HG02970 (cell line): Measurements from ENCODE around the gene UBE2E1.

Source experiments
- ATAC-seq: cut with Tn5 transposase; IDR thresholded peaks from one replicate; pipeline ENCODE4 v1.9.1; 2021; ENCODE audit warnings: mild to moderate bottlenecking, moderate library complexity, moderate number of reproducible peaks; ENCODE audit not compliant: unreplicated experiment, low FRiP score

UBE2E1 gene

GRCh38 chr3:23793528-23794134 lies 12.1 kb upstream of the UBE2E1 start:
- ATAC-seq = no peak

DNA sequence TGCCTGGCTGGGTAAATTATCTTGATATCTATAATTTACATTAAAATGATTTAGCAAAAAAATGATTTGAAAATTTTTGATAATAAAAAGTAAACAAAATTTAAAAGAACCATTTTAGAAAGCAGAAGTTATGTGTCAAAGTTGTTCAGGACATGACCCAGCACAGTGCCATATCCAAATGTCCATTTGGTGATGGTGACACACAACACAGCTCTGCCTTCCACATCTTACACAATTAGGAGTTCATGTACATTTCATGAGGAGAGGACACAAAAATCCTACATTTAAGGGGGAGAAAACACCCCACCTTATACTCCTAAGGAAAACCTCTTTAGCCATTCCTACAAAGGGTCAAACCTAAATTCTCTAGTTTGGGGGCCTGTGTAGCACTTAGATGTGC lies 10.7 kb upstream of the UBE2E1 start:
- ATAC-seq = no peak

DNA sequence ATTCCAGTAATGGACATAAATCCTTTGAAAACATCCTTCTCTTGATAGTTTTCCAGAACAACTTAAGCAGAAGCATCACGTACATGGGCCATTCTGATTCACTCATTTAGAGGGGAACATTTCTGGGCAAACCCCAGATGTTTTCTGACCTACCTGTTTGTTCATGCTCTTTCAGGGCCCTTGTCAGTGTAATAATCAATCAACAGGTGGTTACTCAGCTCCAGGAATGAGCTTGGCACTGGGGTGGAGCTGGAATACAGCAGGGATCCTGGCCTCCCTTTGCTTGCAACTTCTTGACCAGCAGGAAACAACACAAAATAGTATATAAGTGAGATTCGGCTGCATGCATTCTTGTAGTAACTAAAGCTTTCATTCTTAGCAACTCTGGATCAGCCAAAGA lies 9.2 kb upstream of the UBE2E1 start:
- no peak for ATAC-seq

- no peak for ATAC-seq
These were observed 8.3 kb upstream of the UBE2E1 start for GRCh38 chr3:23797491-23797890.

- no peak for ATAC-seq
These were observed 7.3 kb upstream of the UBE2E1 start for GRCh38 chr3:23798456-23798855.

DNA sequence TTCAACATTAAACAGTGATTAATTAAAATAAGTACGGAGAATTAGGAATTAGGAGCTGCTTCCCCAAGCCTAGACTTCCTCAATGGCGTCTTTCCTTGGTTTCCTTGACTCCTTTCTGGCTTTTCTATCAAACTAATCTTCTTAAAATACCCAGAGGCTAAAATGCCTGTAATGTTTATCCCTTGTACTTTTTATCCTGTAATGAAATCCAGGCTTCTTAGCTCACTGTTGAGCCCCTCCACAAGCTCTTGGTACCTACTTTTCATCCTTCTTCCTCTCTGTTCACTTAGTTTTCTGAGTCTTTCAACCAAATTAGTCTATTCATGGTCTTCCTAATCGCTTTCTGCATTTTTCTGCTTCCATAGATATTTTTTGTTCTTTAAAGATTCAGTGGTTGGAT lies 6.9 kb upstream of the UBE2E1 start:
- ATAC-seq = no peak

DNA sequence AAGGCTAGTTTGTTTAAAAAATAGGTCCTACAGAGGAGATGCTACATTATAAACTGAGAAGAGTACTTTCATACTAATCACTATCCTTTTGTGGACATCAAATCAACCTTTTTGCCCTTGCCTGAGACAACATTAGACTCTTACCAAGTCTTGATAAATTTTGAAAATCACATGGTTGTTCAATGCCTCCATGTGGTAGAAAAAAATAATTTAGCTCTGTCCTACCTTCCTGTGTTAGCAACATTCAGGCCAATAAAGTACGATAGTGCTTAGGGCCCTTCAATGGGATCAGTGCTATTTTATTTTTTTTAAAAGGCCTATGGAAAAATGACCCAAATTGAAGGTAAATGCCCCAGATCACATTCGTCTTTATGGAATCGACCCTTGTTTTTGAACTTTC lies 5.0 kb upstream of the UBE2E1 start:
- no peak for ATAC-seq

DNA sequence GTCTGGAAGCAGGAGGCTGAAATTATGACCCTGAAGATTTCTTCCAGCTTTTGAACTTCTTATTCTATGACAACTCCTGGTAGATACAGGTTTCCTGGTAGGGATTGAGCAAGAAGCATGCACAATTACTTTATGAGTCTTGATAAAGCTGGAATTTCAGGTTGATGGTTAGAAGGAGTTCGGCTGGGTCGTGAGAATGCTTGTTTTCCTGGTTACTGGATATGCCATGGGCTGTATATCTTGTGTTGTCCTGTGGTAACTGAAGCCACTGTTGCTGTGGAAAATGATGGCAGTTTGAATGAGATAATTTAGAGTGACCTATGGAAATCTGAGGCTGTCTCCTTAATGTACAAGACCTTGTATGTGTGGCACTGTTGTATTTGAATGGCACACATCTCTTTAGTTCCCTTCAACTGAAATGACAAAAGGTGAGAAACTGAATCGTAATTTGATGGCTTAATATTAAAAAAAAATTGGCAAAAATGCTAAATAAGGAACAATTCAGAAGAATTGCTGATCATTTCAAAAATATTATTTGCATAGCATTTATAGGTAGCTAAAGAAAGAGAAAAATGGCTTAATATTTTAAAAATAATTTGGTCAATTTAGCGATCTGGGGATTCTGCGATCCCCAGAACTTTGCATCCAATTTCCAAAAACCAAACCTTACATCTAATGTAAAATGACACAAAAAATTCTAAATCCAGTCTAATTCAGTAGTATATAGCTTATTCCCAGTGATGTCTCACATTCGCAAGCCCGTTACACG lies 1.1 kb upstream of the UBE2E1 start:
- no peak for ATAC-seq

DNA sequence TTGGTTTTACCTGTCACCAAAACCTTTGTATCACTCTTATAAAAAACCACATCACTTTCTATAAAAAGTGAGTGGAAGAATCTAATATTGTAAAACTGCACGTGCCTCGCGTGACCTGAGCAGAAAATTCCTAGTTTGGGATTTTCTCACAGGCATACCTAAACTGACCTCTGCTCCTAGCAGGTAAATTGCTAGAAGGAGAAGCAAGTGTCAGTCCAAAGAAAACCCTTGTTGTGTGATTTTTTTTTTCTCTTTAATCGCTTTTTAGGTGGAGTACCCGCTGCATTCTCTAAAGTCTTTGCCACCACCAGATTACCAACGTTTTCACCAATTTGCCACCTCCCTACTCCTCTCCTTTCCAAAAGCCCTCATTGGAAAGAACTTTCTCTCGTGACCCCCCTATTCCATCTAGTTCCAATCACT lies 534 bp upstream of the UBE2E1 start:
- no peak for ATAC-seq

DNA sequence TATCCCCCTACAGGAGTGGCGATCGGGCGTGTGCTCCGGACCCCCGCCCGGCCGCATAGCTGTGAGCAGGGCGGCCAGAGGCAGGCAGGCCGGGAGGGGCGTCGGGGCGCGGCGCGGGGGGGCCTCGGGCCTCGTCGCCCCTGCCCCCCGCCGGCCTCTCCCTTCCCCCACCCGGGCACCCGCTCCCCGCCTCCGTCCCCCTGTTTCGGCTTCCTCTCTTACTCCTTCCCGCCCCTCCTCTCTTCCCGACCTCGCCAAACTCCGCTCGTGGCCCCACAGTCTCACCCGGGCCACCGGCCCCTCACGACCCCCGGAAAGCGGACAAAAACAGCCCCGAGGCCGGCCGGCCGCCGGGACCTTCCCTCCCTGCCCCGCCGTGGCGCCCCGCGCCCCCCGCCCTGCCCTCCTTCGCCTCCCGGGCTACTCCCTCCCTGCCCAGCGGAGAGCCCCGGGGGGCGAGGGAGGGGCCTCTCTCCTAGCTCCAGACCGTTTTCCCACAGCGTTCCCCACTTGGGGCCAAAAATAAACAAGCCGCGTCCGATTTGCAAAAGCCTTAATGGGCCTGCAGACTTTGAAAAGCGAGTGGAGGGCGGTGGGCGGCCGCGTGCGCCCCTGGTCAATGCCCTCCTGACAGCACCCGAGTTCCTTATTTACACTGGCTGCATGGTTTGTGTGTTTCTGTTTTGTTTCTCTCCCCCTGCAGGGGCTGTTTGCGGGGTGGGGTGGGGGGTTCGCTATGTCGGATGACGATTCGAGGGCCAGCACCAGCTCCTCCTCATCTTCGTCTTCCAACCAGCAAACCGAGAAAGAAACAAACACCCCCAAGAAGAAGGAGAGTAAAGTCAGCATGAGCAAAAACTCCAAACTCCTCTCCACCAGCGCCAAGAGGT lies 1.0 kb downstream of the UBE2E1 start:
- ATAC-seq = no peak

DNA sequence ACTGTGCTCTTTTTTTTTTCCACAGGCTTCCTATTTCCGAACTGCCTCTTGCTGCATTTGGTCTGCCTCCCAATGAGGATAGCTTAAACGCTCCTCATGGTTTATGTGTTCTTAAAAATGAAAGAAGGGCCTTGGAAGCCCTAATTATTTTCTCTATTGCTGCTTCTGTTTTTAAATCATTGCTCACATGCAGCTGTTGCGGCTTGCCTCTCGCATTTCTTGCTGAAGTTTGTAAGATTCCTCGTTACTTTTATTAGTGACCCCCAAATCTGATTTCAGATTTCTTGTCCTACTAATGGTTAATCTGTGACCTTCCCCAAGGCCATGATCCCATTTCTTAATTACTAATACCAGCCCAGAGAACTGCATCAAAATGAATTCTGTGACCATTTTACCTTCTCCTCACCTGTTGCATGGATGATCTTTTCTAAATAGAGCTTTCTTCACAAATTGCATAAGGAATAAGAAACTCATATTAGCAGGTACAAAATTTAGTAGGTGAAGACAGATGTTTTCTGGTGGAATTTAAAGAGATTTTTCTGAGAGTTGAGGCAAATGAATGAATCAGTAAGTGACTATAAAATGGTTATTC lies 1.8 kb downstream of the UBE2E1 start:
- no peak for ATAC-seq

- no peak for ATAC-seq
These were observed 2.8 kb downstream of the UBE2E1 start for GRCh38 chr3:23808525-23808924.

DNA sequence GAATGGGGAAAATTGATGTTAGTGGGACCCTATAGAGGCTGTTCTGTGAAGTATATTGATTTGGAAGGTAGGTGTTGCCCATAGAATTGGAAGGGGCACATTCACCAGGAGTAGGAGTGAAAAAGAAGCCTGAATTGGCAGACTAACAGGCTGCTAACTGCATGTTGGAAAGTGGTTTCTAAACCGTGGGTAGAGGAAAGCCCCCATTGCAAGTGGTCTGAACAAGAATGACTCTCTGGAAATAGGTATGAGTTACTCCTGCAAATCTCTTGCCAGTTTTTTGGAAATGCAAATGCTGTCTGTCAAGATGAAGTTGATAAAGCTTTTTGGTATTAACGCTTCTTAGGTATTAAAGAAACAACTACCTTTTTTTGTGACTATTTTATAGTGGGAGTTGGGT lies 3.5 kb downstream of the UBE2E1 start:
- ATAC-seq = no peak

- no peak for ATAC-seq
These were observed 4.1 kb downstream of the UBE2E1 start for GRCh38 chr3:23809840-23810342.

GRCh38 chr3:23810343-23811184 lies 4.8 kb downstream of the UBE2E1 start:
- ATAC-seq = no peak

DNA sequence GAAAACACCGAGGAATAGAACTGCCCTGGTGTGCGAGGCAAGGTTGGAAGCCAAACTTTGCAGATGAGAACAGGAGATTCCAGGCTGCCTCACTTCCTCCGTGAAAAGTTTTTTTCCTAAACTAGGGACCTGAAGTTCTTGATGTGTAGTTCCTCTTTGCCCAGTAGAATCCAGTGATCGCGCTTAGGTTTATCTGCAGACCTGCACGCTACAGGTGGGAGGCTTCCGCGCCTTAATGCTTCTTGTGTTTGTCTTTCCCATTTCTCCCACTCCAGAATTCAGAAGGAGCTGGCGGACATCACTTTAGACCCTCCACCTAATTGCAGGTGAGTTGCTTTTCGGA lies 5.4 kb downstream of the UBE2E1 start:
- no peak for ATAC-seq

- ATAC-seq = no peak
These were observed 6.2 kb downstream of the UBE2E1 start for GRCh38 chr3:23811919-23812318.

DNA sequence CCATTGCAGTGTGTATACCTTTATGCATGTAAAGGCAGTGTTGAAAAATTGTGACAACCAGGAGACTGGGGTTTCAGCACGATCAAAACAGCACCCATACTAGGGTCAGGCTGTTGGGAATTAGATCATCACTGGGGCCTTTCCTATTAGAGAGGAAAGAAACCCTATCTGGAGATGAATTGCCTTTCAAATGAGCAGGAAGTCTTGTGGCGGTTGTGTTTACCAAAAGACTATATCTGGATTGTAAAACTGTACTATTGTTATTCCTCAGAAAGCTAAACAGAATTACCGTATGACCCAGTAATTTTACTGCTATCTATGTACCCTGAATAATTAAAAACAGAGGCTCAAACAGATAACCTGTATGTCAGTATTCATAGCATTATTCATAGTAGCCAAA lies 10.1 kb downstream of the UBE2E1 start:
- no peak for ATAC-seq

DNA sequence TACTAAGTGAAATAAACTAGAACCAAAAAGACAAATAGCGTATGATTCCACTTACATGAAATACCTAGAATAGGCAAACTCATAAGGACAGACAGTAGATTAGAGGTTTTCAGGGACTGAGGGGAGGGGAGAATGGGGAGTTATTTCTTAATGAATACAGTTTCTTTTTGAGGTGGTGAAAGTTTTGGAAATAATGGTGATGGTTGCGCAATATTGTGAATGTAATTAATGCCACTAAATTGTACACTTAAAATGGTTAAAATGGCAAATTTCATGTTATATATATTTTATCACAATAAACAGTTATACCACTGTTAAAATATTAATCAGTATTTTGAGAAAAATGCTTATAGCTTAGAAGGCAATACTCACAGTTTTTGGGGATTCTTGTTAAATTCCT lies 11.0 kb downstream of the UBE2E1 start:
- no peak for ATAC-seq
